H1 (cell line): ENCODE measurements around the gene OR11L1.

Experiments
- CBX8 ChIP-seq: fragments of 300-800, 300-1000 bp; sonication (generic); IDR thresholded peaks from 2 replicates; pipeline ENCODE4 v1.7.1; 2016; ENCODE audit warnings: low read depth, low read length, borderline replicate concordance
- CTCF ChIP-seq, 3 experiments: IDR thresholded peaks; 1 replicate in 2 of 3; 2 replicates in 1 of 3; pipeline versions ENCODE4 v1.5.1 to v1.6.1; 2011; ENCODE audit warnings: low read length in 3 of 3, mild to moderate bottlenecking in 3 of 3, inconsistent platforms in 2 of 3, low read depth in 1 of 3, moderate library complexity in 1 of 3; ENCODE audit not compliant: insufficient read depth in 1 of 3; ENCODE audit errors: control extremely low read depth in 1 of 3
- E2F6 ChIP-seq: IDR thresholded peaks from 2 replicates; pipeline ENCODE4 v1.6.1; 2012; ENCODE audit warnings: inconsistent platforms
- FOSL1 ChIP-seq: IDR thresholded peaks from 2 replicates; pipeline ENCODE4 v1.6.1; 2011; ENCODE audit warnings: mild to moderate bottlenecking, low read depth, low read length, moderate library complexity; ENCODE audit not compliant: insufficient read depth
- HDAC2 ChIP-seq, 2 experiments: fragments of 300-600 bp in 1 of 2; sonication (generic) in 1 of 2; IDR thresholded peaks; 2 replicates each; pipeline ENCODE4 v1.6.1; 2011 to 2012; ENCODE audit warnings: low read depth in 2 of 2, low read length in 2 of 2, mild to moderate bottlenecking in 2 of 2, moderate library complexity in 2 of 2, borderline replicate concordance in 1 of 2, inconsistent platforms in 1 of 2
- JUN ChIP-seq: IDR thresholded peaks from 2 replicates; pipeline ENCODE4 v1.6.1; 2011; ENCODE audit warnings: low read depth, mild to moderate bottlenecking, improper control_type of control experiment, low read length
- POLR2A ChIP-seq, 2 experiments: IDR thresholded peaks; 1 replicate in 1 of 2; 2 replicates in 1 of 2; pipeline ENCODE4 v1.6.1; 2011; ENCODE audit warnings: low read depth in 2 of 2, low read length in 2 of 2, mild to moderate bottlenecking in 2 of 2; ENCODE audit errors: control extremely low read depth in 1 of 2
- POLR2AphosphoS5 ChIP-seq: IDR thresholded peaks from 2 replicates; pipeline ENCODE4 v1.6.1; 2011; ENCODE audit warnings: low read depth, low read length
- RAD21 ChIP-seq, 2 experiments: IDR thresholded peaks in 1 of 2; conservative IDR thresholded peaks in 1 of 2; 2 replicates each; pipeline ENCODE4 v1.6.1; 2011; ENCODE audit warnings: low read depth in 2 of 2, low read length in 2 of 2, improper control_type of control experiment in 1 of 2, inconsistent platforms in 1 of 2, mild to moderate bottlenecking in 1 of 2, moderate library complexity in 1 of 2
- SIN3A ChIP-seq, 2 experiments: IDR thresholded peaks in 1 of 2; conservative IDR thresholded peaks in 1 of 2; 2 replicates each; pipeline ENCODE4 v1.6.1; 2011 to 2012; ENCODE audit warnings: low read length in 2 of 2, improper control_type of control experiment in 1 of 2, low read depth in 1 of 2, mild to moderate bottlenecking in 1 of 2
- SRF ChIP-seq: IDR thresholded peaks from 2 replicates; pipeline ENCODE4 v1.6.1; 2011; ENCODE audit warnings: mild to moderate bottlenecking, low read depth, low read length, moderate library complexity
- TEAD4 ChIP-seq: IDR thresholded peaks from 2 replicates; pipeline ENCODE4 v1.6.1; 2012; ENCODE audit warnings: low read depth, low read length, inconsistent platforms, mixed read lengths
- YY1 ChIP-seq: IDR thresholded peaks from 2 replicates; pipeline ENCODE4 v1.6.1; 2011; ENCODE audit warnings: low read depth, mild to moderate bottlenecking, low read length

- TF ChIP-seq RAD21 (IDR thresholded peaks at IDR 0.05 in 1 of 2, conservative IDR thresholded peaks at IDR 0.05 in 1 of 2; ENCODE audit: low read depth in 2 of 2, low read length in 2 of 2) (no peak), HDAC2 (IDR thresholded peaks at IDR 0.05; ENCODE audit: borderline replicate concordance in 1 of 2, low read depth in 2 of 2, low read length in 2 of 2) (no peak), TEAD4 (no peak), CTCF (IDR thresholded peaks at IDR 0.05; ENCODE audit: control extremely low read depth in 1 of 3, insufficient read depth in 1 of 3, low read depth in 1 of 3, low read length in 3 of 3) (no peak), JUN (no peak), POLR2A (IDR thresholded peaks at IDR 0.05; ENCODE audit: control extremely low read depth in 1 of 2, low read depth in 2 of 2, low read length in 2 of 2) (no peak), YY1 (no peak), FOSL1 (no peak), E2F6 (no peak), SRF (no peak), SIN3A (conservative IDR thresholded peaks at IDR 0.05 in 1 of 2, IDR thresholded peaks at IDR 0.05 in 1 of 2; ENCODE audit: low read depth in 1 of 2, low read length in 2 of 2) (no peak), POLR2AphosphoS5 (no peak), CBX8 (no peak)
Measured at GRCh38 chr1:247884797-247885413, 43.2 kb upstream of the OR11L1 start.
